Ovary (tissue), 9 donors: ENCODE data around the gene FGFR3. TPM values are rescaled to one million over a fixed set of nuclear protein-coding genes. Genes with fewer than 3 reads are reported as not detected.

Experiments
- DNase-seq, 5 donors: peaks; one replicate each; pipeline ENCODE4 v3.0.0-alpha.2; 2019 to 2020
- H3K27ac ChIP-seq, 2 donors: fragments of 200-600 bp; one replicate each; pipeline versions ENCODE4 v1.5.1 to v1.8.0; 2019 to 2022
- H3K27me3 ChIP-seq: fragments of 200-600 bp; one replicate; pipeline ENCODE4 v1.8.0; 2022
- H3K36me3 ChIP-seq: fragments of 200-600 bp; sonication (generic); one replicate; pipeline ENCODE4 v1.5.1; 2019
- H3K4me1 ChIP-seq: one replicate; pipeline ENCODE4 v1.8.1; 2013; ENCODE audit warnings: mild to moderate bottlenecking, moderate library complexity; ENCODE audit not compliant: insufficient read depth
- H3K4me3 ChIP-seq: fragments of 200-600 bp; sonication (generic); one replicate; pipeline ENCODE4 v1.5.1; 2017
- H3K9me3 ChIP-seq, 2 donors: fragments of 200-600 bp in 1 of 2; sonication (generic) in 1 of 2; one replicate each; pipeline versions ENCODE4 v1.5.1 to v1.8.1; 2013 to 2019; ENCODE audit warnings: mild to moderate bottlenecking in 1 of 2, moderate library complexity in 1 of 2
- EP300 ChIP-seq: sonication (generic); formaldehyde crosslinking; IDR thresholded peaks from one replicate; pipeline ENCODE4 v1.6.1; 2017; ENCODE audit warnings: antibody characterized with exemption
- POLR2A ChIP-seq: fragments of 450-650 bp; IDR thresholded peaks from one replicate; pipeline ENCODE4 v1.6.1; 2017; ENCODE audit warnings: antibody characterized with exemption, mild to moderate bottlenecking, moderate library complexity
- WGBS, 3 donors: extraction: QIAGEN DNeasy Blood & Tissue Kit in 1 of 3; methylation state at CpG; one replicate each; pipeline versions ENCODE4 v1.1.5 to v1.1.7; 2013 to 2017; 5-methylcytosine and 5-hydroxymethylcytosine counted together
- intact Hi-C, 4 donors: fragments of 100-400 bp; cut with DNase I; formaldehyde crosslinking; loops; one replicate each; pipeline versions ENCODE4 v1.11.0 to v1.15.1; 2022 to 2023
- polyA plus RNA-seq, 2 donors: library from polyadenylated mRNA; stranded (reverse); fragments of 200-250 nt in 1 of 2; fragments of 350-450 nt in 1 of 2; fragmentation: Illumina TruSeq in 1 of 2; extraction: RNeasy Lipid Tissue Mini Kit (QIAGEN cat#74804) in 1 of 2; gene quantifications; one replicate each; pipeline ENCODE4 v1.2.3, GENCODE V29; 2013 to 2014
- total RNA-seq, 7 donors: library from RNA; depleted of rRNA in 2 of 7; stranded (reverse); fragments of >200 nt in 2 of 7; fragmentation: NEBNext Ultra II Directional in 3 of 7; extraction: Animal tissue kit (Norgen Biotek cat#: 25700) in 3 of 7; gene quantifications; one replicate each; pipeline versions ENCODE4 v1.1.0 to v1.2.4, GENCODE V29; 2016 to 2023
- TF ChIP-seq, protein P1 (sequence below), 3 donors: fragments of 450-650 bp in 2 of 3; fragments of 200-600 bp in 1 of 3; IDR thresholded peaks; one replicate each; pipeline versions ENCODE4 v1.5.1 to v1.8.0; 2016 to 2022; ENCODE audit warnings: antibody characterized with exemption in 3 of 3, mild to moderate bottlenecking in 1 of 3
- donor health status: DM: no; HTN: no; CAD: no; lungs with moderate emphysema.
- donor health status: DM: no; HTN: no; CAD: no.
- donor health status: Bipolar disorder and iron deficiency.
- donor health status: DM: yes; HTN: yes; CAD: no.
- donor health status: DM: no; HTN: no; CAD: no.
- donor health status: DM: yes; HTN: yes; CAD: no.

The FGFR3 gene
- total and polyA plus RNA-seq, 9 donors = 0.12 to 9.2 (median 0.57) TPM

DNA sequence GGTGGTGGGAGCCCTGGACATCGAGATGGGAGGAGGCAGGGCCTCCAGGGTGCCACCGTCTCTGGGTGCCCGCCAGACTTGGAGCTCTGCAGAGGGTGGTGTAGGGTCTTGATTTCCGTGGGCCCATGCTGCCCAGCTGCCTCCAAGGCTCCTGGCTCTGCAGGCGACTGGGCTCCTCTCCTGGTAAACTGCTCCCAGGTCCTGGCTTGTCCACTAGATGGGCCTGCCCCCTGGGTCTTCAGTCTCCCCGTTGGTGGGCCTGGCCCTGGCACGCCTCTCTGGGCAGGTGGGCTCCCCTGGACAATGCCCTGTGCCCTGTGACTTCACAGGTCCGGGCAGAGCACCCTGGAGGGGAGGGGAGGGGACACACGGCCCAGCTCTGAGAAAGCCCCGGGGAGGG is 7.7 kb downstream of the FGFR3 start:
- Histone ChIP-seq H3K36me3 (no peaks in the 10 kb centered on the region), H3K27ac (no peak overlapping the region), H3K9me3 (no peaks in the 10 kb centered on the region), H3K4me3 (no peak overlapping the region), H3K4me1 (no peaks in the 10 kb centered on the region), H3K27me3 (peaks cover under 1% of the 10 kb centered on the region)
- TF ChIP-seq POLR2A (no peak), EP300 (no peak)
- TF ChIP-seq, protein P1, sequence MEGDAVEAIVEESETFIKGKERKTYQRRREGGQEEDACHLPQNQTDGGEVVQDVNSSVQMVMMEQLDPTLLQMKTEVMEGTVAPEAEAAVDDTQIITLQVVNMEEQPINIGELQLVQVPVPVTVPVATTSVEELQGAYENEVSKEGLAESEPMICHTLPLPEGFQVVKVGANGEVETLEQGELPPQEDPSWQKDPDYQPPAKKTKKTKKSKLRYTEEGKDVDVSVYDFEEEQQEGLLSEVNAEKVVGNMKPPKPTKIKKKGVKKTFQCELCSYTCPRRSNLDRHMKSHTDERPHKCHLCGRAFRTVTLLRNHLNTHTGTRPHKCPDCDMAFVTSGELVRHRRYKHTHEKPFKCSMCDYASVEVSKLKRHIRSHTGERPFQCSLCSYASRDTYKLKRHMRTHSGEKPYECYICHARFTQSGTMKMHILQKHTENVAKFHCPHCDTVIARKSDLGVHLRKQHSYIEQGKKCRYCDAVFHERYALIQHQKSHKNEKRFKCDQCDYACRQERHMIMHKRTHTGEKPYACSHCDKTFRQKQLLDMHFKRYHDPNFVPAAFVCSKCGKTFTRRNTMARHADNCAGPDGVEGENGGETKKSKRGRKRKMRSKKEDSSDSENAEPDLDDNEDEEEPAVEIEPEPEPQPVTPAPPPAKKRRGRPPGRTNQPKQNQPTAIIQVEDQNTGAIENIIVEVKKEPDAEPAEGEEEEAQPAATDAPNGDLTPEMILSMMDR (IDR thresholded peaks at IDR 0.05) = no peak
- WGBS, 3 donors = 74 to 75% (median 75%) methylated on average over 10 of the region's 10 CpGs
- intact Hi-C loops = no loop called here
- no peak for DNase-seq

DNA sequence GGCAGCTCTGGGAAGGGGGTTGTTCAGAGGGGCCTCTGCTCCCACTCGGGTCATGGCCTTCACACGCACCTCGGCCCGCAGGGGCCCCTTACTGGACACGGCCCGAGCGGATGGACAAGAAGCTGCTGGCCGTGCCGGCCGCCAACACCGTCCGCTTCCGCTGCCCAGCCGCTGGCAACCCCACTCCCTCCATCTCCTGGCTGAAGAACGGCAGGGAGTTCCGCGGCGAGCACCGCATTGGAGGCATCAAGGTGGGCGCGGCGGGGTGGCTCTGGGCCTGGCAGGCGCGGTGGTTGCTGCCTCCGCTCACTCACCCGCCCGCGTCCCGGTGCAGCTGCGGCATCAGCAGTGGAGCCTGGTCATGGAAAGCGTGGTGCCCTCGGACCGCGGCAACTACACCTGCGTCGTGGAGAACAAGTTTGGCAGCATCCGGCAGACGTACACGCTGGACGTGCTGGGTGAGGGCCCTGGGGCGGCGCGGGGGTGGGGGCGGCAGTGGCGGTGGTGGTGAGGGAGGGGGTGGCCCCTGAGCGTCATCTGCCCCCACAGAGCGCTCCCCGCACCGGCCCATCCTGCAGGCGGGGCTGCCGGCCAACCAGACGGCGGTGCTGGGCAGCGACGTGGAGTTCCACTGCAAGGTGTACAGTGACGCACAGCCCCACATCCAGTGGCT is 8.3 kb downstream of the FGFR3 start:
- intact Hi-C loops = no loop called here
- Histone ChIP-seq H3K27ac (no peak overlapping the region), H3K4me3 (no peak overlapping the region), H3K9me3 (no peaks in the 10 kb centered on the region), H3K36me3 (no peaks in the 10 kb centered on the region), H3K4me1 (no peaks in the 10 kb centered on the region), H3K27me3 (no peaks in the 10 kb centered on the region)
- TF ChIP-seq POLR2A (no peak), EP300 (no peak)
- TF ChIP-seq, protein P1 (IDR thresholded peaks at IDR 0.05) = no peak
- 88 to 93% (median 92%) methylated on average over 36 to 56 of the region's 56 CpGs for WGBS, 3 donors
- DNase-seq = no peak

DNA sequence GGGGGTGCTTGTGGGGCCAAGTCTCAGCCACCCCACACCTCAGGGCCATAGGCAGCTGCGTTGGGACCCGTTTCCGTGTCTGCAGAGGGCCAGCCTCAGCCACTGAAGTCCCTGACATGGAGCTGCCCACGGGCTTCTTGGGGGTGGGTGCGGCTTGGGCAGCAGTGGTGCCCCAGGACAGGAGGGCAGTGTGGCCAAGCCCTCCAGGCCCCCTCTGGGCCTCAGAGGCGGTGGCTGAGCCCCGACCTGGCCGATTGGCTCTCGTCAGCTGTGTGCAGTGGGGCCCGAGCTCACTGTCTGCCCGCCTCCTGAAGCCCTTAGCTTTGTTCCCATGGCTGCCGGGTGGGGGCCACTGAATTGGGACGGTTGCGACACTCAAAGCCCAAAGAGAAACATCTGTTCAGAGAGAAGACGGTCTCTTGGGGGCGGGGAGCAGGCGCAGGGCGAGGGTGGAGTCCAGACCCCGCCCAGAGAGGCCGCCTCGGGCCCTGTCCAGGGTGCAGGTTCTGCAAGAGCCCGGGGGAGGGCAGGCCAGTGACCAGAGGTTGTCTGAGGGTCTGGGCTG is 9.1 kb downstream of the FGFR3 start:
- Histone ChIP-seq H3K27ac (no peak overlapping the region), H3K9me3 (no peaks in the 10 kb centered on the region), H3K36me3 (no peaks in the 10 kb centered on the region), H3K27me3 (no peaks in the 10 kb centered on the region), H3K4me1 (no peaks in the 10 kb centered on the region), H3K4me3 (no peak overlapping the region)
- intact Hi-C loops = no loop called here
- no peak for DNase-seq
- WGBS, 3 donors = 61 to 73% (median 68%) methylated on average over 11 to 22 of the region's 22 CpGs
- TF ChIP-seq, protein P1 (IDR thresholded peaks at IDR 0.05) = no peak
- TF ChIP-seq POLR2A = no peak
- TF ChIP-seq EP300 = no peak

DNA sequence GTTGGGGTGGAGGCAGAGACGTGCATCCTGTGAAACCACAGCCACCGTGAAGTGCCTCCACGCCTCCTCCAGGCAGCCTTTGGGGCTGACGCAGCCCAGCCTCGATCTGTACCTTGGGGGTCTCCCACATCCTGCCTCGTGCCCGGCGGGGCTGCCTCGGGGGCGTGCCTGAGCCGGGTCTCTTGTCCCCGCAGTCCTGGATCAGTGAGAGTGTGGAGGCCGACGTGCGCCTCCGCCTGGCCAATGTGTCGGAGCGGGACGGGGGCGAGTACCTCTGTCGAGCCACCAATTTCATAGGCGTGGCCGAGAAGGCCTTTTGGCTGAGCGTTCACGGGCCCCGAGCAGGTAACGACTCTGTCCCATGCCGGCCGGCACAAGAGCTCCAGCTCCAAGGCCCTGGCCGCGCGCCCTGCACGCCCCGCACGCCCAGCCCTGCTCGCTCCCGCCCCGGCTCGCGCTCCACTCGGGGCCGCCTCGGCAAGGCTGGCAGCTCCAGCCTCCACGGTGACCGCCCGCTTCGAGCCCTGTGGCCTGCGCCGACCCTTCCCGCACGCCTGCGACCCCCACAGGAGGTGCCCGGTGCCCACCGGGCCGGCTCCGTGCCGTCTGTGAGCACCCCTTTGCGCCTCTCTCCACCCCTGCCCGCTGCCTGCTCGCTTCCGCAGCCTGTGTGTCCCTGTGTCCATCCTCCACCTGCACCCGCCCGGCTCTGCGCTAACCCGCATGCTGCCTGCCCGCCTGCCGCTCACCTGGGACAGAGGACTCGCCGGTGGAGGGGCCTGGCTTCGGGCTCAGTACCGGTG is 9.8 kb downstream of the FGFR3 start:
- TF ChIP-seq POLR2A (no peak), EP300 (no peak)
- TF ChIP-seq, protein P1 (IDR thresholded peaks at IDR 0.05) = no peak
- Histone ChIP-seq H3K9me3 (no peaks in the 10 kb centered on the region), H3K27ac (no peak overlapping the region), H3K36me3 (no peaks in the 10 kb centered on the region), H3K4me1 (no peaks in the 10 kb centered on the region), H3K27me3 (no peaks in the 10 kb centered on the region), H3K4me3 (no peak overlapping the region)
- intact Hi-C loops = no loop called here
- WGBS, 3 donors = 86 to 92% (median 89%) methylated on average over 68 to 71 of the region's 71 CpGs
- DNase-seq = no peak
